GM12891 (cell line): ENCODE data around the gene TRIM41.
"Not testable (repeated sequence)": the region's sequence is repeated elsewhere in the genome, so short reads cannot be mapped to it uniquely, and the experiment has no call there.

ENCODE experiments used
- POLR2A ChIP-seq: IDR thresholded peaks from 2 replicates; pipeline ENCODE4 v1.6.1; 2011; ENCODE audit warnings: low read depth, low read length, control low read depth
- TAF1 ChIP-seq: IDR thresholded peaks from 2 replicates; pipeline ENCODE4 v1.6.1; 2011; ENCODE audit warnings: low read depth, low read length, control low read depth

- not testable (repeated sequence) for TF ChIP-seq POLR2A, TAF1
Measured at GRCh38 chr5:181282415-181282814, 59.3 kb downstream of the TRIM41 start.
